Memory B cell (primary cell): ENCODE data around the gene CKAP2L.
"Not testable (repeated sequence)": the region's sequence is repeated elsewhere in the genome, so short reads cannot be mapped to it uniquely, and the experiment has no call there.

Experiments
- ATAC-seq: fragments of 150-1000 bp; cut with Tn5 transposase; 2 replicates; pipeline ENCODE4 v1.10.0; 2021; ENCODE audit warnings: low read depth, mild to moderate bottlenecking, moderate library complexity
- DNase-seq, 2 donors: peaks; one replicate each; pipeline ENCODE4 v3.0.0; 2022; ENCODE audit warnings: low spot score in 2 of 2
- H3K27ac Mint-ChIP-seq: one replicate; pipeline ENCODE4 v1.8.0; 2022; ENCODE audit warnings: mild to moderate bottlenecking, moderate library complexity, mixed read lengths
- H3K27me3 Mint-ChIP-seq: one replicate; pipeline ENCODE4 v1.8.0; 2022; ENCODE audit warnings: mixed read lengths
- H3K36me3 Mint-ChIP-seq: one replicate; pipeline ENCODE4 v1.8.0; 2022; ENCODE audit warnings: mild to moderate bottlenecking, mixed read lengths
- H3K4me1 Mint-ChIP-seq: one replicate; pipeline ENCODE4 v1.8.0; 2022; ENCODE audit warnings: mixed read lengths
- H3K4me3 Mint-ChIP-seq: one replicate; pipeline ENCODE4 v1.8.0; 2022; ENCODE audit warnings: mild to moderate bottlenecking, moderate library complexity, mixed read lengths
- H3K9me3 Mint-ChIP-seq: one replicate; pipeline ENCODE4 v1.8.0; 2022; ENCODE audit warnings: mixed read lengths

CKAP2L gene

GRCh38 chr2:112709703-112710102 is 54.7 kb downstream of the CKAP2L start:
- no peak for DNase-seq
- H3K36me3 Mint-ChIP-seq, result no peaks in the 10 kb centered on the region
- ATAC-seq, result no peak
- no peak overlapping the region for H3K4me3 Mint-ChIP-seq
- no peak overlapping the region for H3K27ac Mint-ChIP-seq
- H3K27me3 Mint-ChIP-seq, result no peaks in the 10 kb centered on the region
- no peaks in the 10 kb centered on the region for H3K9me3 Mint-ChIP-seq
- H3K4me1 Mint-ChIP-seq, result peaks cover 51% of the 10 kb centered on the region

GRCh38 chr2:112708968-112709367 is 55.4 kb downstream of the CKAP2L start:
- H3K27me3 Mint-ChIP-seq, result no peaks in the 10 kb centered on the region

GRCh38 chr2:112706947-112707346 is 57.5 kb downstream of the CKAP2L start:
- peak overlapping the region; percentile 90 for H3K27ac Mint-ChIP-seq
- not testable (repeated sequence) for H3K9me3 Mint-ChIP-seq, ATAC-seq, H3K36me3 Mint-ChIP-seq, H3K27me3 Mint-ChIP-seq, DNase-seq, H3K4me3 Mint-ChIP-seq
- H3K4me1 Mint-ChIP-seq, result peaks cover 41% of the 10 kb centered on the region

More at GRCh38 chr2:112708968-112709367, 55.4 kb downstream of the CKAP2L start:
- Mint-ChIP-seq H3K9me3 (no peaks in the 10 kb centered on the region), H3K36me3 (no peaks in the 10 kb centered on the region), H3K4me3 (peak overlapping the region; percentile 60), H3K4me1 (peaks cover 53% of the 10 kb centered on the region), H3K27ac (no peak overlapping the region)
- no peak for ATAC-seq
- no peak for DNase-seq

- no peak for DNase-seq
- Mint-ChIP-seq H3K4me1 (peaks cover 45% of the 10 kb centered on the region), H3K9me3 (no peaks in the 10 kb centered on the region), H3K4me3 (no peak overlapping the region), H3K27me3 (no peaks in the 10 kb centered on the region), H3K36me3 (no peaks in the 10 kb centered on the region), H3K27ac (peak overlapping the region; percentile 4)
- ATAC-seq, result no peak
These were observed 58.2 kb downstream of the CKAP2L start for GRCh38 chr2:112706170-112706664.

GRCh38 chr2:112705575-112705974 is 58.8 kb downstream of the CKAP2L start:
- DNase-seq, result no peak
- Mint-ChIP-seq H3K27ac (peak overlapping the region; percentile 75), H3K4me3 (no peak overlapping the region), H3K9me3 (no peaks in the 10 kb centered on the region), H3K4me1 (peaks cover 45% of the 10 kb centered on the region), H3K36me3 (no peaks in the 10 kb centered on the region), H3K27me3 (no peaks in the 10 kb centered on the region)
- no peak for ATAC-seq

- H3K27me3 Mint-ChIP-seq, result no peaks in the 10 kb centered on the region
- ATAC-seq, result no peak
- H3K4me1 Mint-ChIP-seq, result peaks cover 53% of the 10 kb centered on the region
These were observed 60.7 kb downstream of the CKAP2L start for GRCh38 chr2:112703684-112704083.

GRCh38 chr2:112701052-112701451 is 63.4 kb downstream of the CKAP2L start:
- Mint-ChIP-seq H3K27ac (peak overlapping the region; percentile 92), H3K4me1 (peaks cover 45% of the 10 kb centered on the region)

More at GRCh38 chr2:112703684-112704083, 60.7 kb downstream of the CKAP2L start:
- Mint-ChIP-seq H3K27ac (no peak overlapping the region), H3K9me3 (no peaks in the 10 kb centered on the region), H3K4me3 (no peak overlapping the region), H3K36me3 (no peaks in the 10 kb centered on the region)
- no peak for DNase-seq

GRCh38 chr2:112699984-112700667 is 64.3 kb downstream of the CKAP2L start:
- H3K27me3 Mint-ChIP-seq, result no peaks in the 10 kb centered on the region

More at GRCh38 chr2:112701052-112701451, 63.4 kb downstream of the CKAP2L start:
- no peaks in the 10 kb centered on the region for H3K36me3 Mint-ChIP-seq
- ATAC-seq, result peak; percentile 21
- H3K27me3 Mint-ChIP-seq, result no peaks in the 10 kb centered on the region
- peak overlapping the region; percentile 24 for H3K4me3 Mint-ChIP-seq
- no peak for DNase-seq
- no peaks in the 10 kb centered on the region for H3K9me3 Mint-ChIP-seq

GRCh38 chr2:112698834-112699515 is 65.4 kb downstream of the CKAP2L start:
- ATAC-seq (peak; percentile 14), DNase-seq (no peak)
- H3K9me3 Mint-ChIP-seq, result no peaks in the 10 kb centered on the region
- peak overlapping the region; percentile 92 for H3K27ac Mint-ChIP-seq
- H3K36me3 Mint-ChIP-seq, result no peaks in the 10 kb centered on the region
- H3K4me3 Mint-ChIP-seq, result no peak overlapping the region
- H3K4me1 Mint-ChIP-seq, result peaks cover 35% of the 10 kb centered on the region
- no peaks in the 10 kb centered on the region for H3K27me3 Mint-ChIP-seq

More at GRCh38 chr2:112699984-112700667, 64.3 kb downstream of the CKAP2L start:
- Mint-ChIP-seq H3K36me3 (no peaks in the 10 kb centered on the region), H3K4me1 (peaks cover 38% of the 10 kb centered on the region), H3K27ac (peak overlapping the region; percentile 92), H3K4me3 (peak overlapping the region; percentile 24), H3K9me3 (no peaks in the 10 kb centered on the region)
- no peak for DNase-seq
- peak; percentile 91 for ATAC-seq

GRCh38 chr2:112694182-112694581 is 70.2 kb downstream of the CKAP2L start:
- no peak overlapping the region for H3K27ac Mint-ChIP-seq

GRCh38 chr2:112693596-112693995 is 70.8 kb downstream of the CKAP2L start:
- no peak overlapping the region for H3K4me3 Mint-ChIP-seq
- peaks cover 19% of the 10 kb centered on the region for H3K4me1 Mint-ChIP-seq
- H3K27ac Mint-ChIP-seq, result no peak overlapping the region
- H3K9me3 Mint-ChIP-seq, result no peaks in the 10 kb centered on the region
- DNase-seq (no peak), ATAC-seq (no peak)
- no peaks in the 10 kb centered on the region for H3K36me3 Mint-ChIP-seq
- H3K27me3 Mint-ChIP-seq, result no peaks in the 10 kb centered on the region

More at GRCh38 chr2:112694182-112694581, 70.2 kb downstream of the CKAP2L start:
- DNase-seq (no peak), ATAC-seq (no peak)
- no peaks in the 10 kb centered on the region for H3K27me3 Mint-ChIP-seq
- H3K4me3 Mint-ChIP-seq, result no peak overlapping the region
- H3K4me1 Mint-ChIP-seq, result peaks cover 24% of the 10 kb centered on the region
- no peaks in the 10 kb centered on the region for H3K9me3 Mint-ChIP-seq
- no peaks in the 10 kb centered on the region for H3K36me3 Mint-ChIP-seq

GRCh38 chr2:112692918-112693317 is 71.5 kb downstream of the CKAP2L start:
- H3K9me3 Mint-ChIP-seq, result no peaks in the 10 kb centered on the region
- DNase-seq, result no peak
- H3K4me3 Mint-ChIP-seq, result no peak overlapping the region
- H3K27me3 Mint-ChIP-seq, result no peaks in the 10 kb centered on the region
- peak overlapping the region; percentile 33 for H3K27ac Mint-ChIP-seq
- H3K36me3 Mint-ChIP-seq, result no peaks in the 10 kb centered on the region
- ATAC-seq, result no peak
- H3K4me1 Mint-ChIP-seq, result peaks cover 19% of the 10 kb centered on the region

- Mint-ChIP-seq H3K27ac (peak overlapping the region; percentile 33), H3K27me3 (no peaks in the 10 kb centered on the region), H3K4me3 (no peak overlapping the region), H3K9me3 (no peaks in the 10 kb centered on the region), H3K4me1 (peaks cover 19% of the 10 kb centered on the region), H3K36me3 (no peaks in the 10 kb centered on the region)
- DNase-seq, result no peak
- ATAC-seq, result no peak
These were observed 71.9 kb downstream of the CKAP2L start for GRCh38 chr2:112692495-112692911.

- Mint-ChIP-seq H3K4me3 (peak overlapping the region; percentile 41), H3K9me3 (no peaks in the 10 kb centered on the region), H3K27ac (no peak overlapping the region), H3K4me1 (peaks cover 19% of the 10 kb centered on the region), H3K27me3 (no peaks in the 10 kb centered on the region), H3K36me3 (no peaks in the 10 kb centered on the region)
- no peak for DNase-seq
- ATAC-seq, result no peak
These were observed 72.5 kb downstream of the CKAP2L start for GRCh38 chr2:112691881-112692281.
